HepG2 (cell line): ENCODE data around the gene U2AF2. TPM values are rescaled to one million over a fixed set of nuclear protein-coding genes. Genes with fewer than 3 reads are reported as not detected.
A peak's percentile ranks its signal among the peaks of the same experiment; 100 is the strongest.

Experiments used
- ATF7-NPFF ChIP-seq: sonication (generic); formaldehyde crosslinking; IDR thresholded peaks from 2 replicates; pipeline ENCODE4 v1.8.1; 2023; ENCODE audit warnings: mild to moderate bottlenecking, low read depth, missing genetic modification reagents, moderate library complexity
- ELF1 ChIP-seq: sonication (generic); formaldehyde crosslinking; IDR thresholded peaks from 2 replicates; pipeline ENCODE4 v1.4.0; 2020; ENCODE audit warnings: missing genetic modification reagents
- FOXA1 ChIP-seq, 2 experiments: fragments of 450-650 bp in 1 of 2; sonication (generic) in 1 of 2; formaldehyde crosslinking in 1 of 2; IDR thresholded peaks; 2 replicates each; pipeline versions ENCODE4 v1.4.0 to v1.6.1; 2016 to 2020; ENCODE audit warnings: missing genetic modification reagents in 1 of 2
- ISX ChIP-seq: sonication (generic); formaldehyde crosslinking; conservative IDR thresholded peaks from 2 replicates; pipeline ENCODE4 v1.5.0; 2020; ENCODE audit warnings: missing genetic modification reagents
- JUNB ChIP-seq: sonication (generic); formaldehyde crosslinking; IDR thresholded peaks from 2 replicates; pipeline ENCODE4 v1.8.0; 2022; ENCODE audit warnings: missing genetic modification reagents, mild to moderate bottlenecking, borderline replicate concordance
- MTF2 ChIP-seq: sonication (generic); formaldehyde crosslinking; IDR thresholded peaks from 2 replicates; pipeline ENCODE4 v1.5.0; 2020; ENCODE audit warnings: missing genetic modification reagents, borderline replicate concordance
- MXI1 ChIP-seq: IDR thresholded peaks from 3 replicates; pipeline ENCODE4 v1.6.1; 2012; ENCODE audit warnings: low read depth, low read length, inconsistent platforms, borderline replicate concordance
- POGZ ChIP-seq: sonication (generic); formaldehyde crosslinking; IDR thresholded peaks from 2 replicates; pipeline ENCODE4 v1.4.0; 2020; ENCODE audit warnings: mild to moderate bottlenecking, missing genetic modification reagents
- POLR2AphosphoS2 ChIP-seq: IDR thresholded peaks from 2 replicates; pipeline ENCODE4 v1.6.1; 2011; ENCODE audit warnings: low read depth, low read length, improper control_type of control experiment
- RAD51 ChIP-seq: fragments of 450-650 bp; IDR thresholded peaks from 2 replicates; pipeline ENCODE4 v1.6.1; 2016; ENCODE audit warnings: borderline replicate concordance
- SIX1 ChIP-seq: sonication (generic); formaldehyde crosslinking; IDR thresholded peaks from 2 replicates; pipeline ENCODE4 v1.4.0; 2020; ENCODE audit warnings: missing genetic modification reagents, borderline replicate concordance
- SRSF4 ChIP-seq: fragments of 200-400 bp; formaldehyde crosslinking; IDR thresholded peaks from one replicate; pipeline ENCODE4 v1.6.1; 2018; ENCODE audit warnings: mild to moderate bottlenecking, low read depth, low read length, moderate library complexity; ENCODE audit not compliant: poor library complexity, severe bottlenecking
- TBX2 ChIP-seq: sonication (generic); formaldehyde crosslinking; IDR thresholded peaks from 2 replicates; pipeline ENCODE4 v1.5.0; 2020; ENCODE audit warnings: missing genetic modification reagents, mild to moderate bottlenecking, borderline replicate concordance
- ZBTB38 ChIP-seq: sonication (generic); formaldehyde crosslinking; IDR thresholded peaks from 2 replicates; pipeline ENCODE4 v1.5.1; 2020; ENCODE audit warnings: mild to moderate bottlenecking, missing genetic modification reagents
- ZFP91 ChIP-seq: sonication (generic); formaldehyde crosslinking; IDR thresholded peaks from 2 replicates; pipeline ENCODE4 v1.9.0; 2022; ENCODE audit warnings: missing genetic modification reagents, mild to moderate bottlenecking, borderline replicate concordance
- ZNF18 ChIP-seq: sonication (generic); formaldehyde crosslinking; IDR thresholded peaks from 2 replicates; pipeline ENCODE4 v1.8.0; 2022; ENCODE audit warnings: mild to moderate bottlenecking, missing genetic modification reagents; ENCODE audit not compliant: insufficient replicate concordance
- ZNF296 ChIP-seq: sonication (generic); formaldehyde crosslinking; conservative IDR thresholded peaks from 2 replicates; pipeline ENCODE4 v1.5.0; 2020; ENCODE audit warnings: mild to moderate bottlenecking, missing genetic modification reagents
- ZNF382 ChIP-seq: sonication (generic); formaldehyde crosslinking; IDR thresholded peaks from 2 replicates; pipeline ENCODE4 v1.5.0; 2020; ENCODE audit warnings: missing genetic modification reagents, mild to moderate bottlenecking, borderline replicate concordance
- ZNF577 ChIP-seq: sonication (generic); formaldehyde crosslinking; IDR thresholded peaks from 2 replicates; pipeline ENCODE4 v1.4.0; 2020; ENCODE audit warnings: mild to moderate bottlenecking, low read depth, missing genetic modification reagents, borderline replicate concordance
- ZNF737 ChIP-seq: sonication (generic); formaldehyde crosslinking; IDR thresholded peaks from 2 replicates; pipeline ENCODE4 v1.5.0; 2020; ENCODE audit warnings: missing genetic modification reagents, mild to moderate bottlenecking, borderline replicate concordance
- ZNF782 ChIP-seq: sonication (generic); formaldehyde crosslinking; IDR thresholded peaks from 2 replicates; pipeline ENCODE4 v1.4.0; 2020; ENCODE audit warnings: missing genetic modification reagents, mild to moderate bottlenecking, borderline replicate concordance
- polyA plus RNA-seq, 8 experiments: library from polyadenylated mRNA; depleted of rRNA in 3 of 8; stranded (reverse) in 7 of 8; unstranded in 1 of 8; fragments of >200 nt; fragmentation: Illumina TruSeq in 4 of 8; extraction: Trizol in 4 of 8; gene quantifications; 2 replicates each; pipeline versions ENCODE4 v1.2.1 to v1.2.3, GENCODE V29; 2011 to 2016; ENCODE audit warnings: low read depth in 4 of 8, missing spikeins in 1 of 8, mixed read lengths in 1 of 8; ENCODE audit not compliant: insufficient read depth in 1 of 8
- total RNA-seq, 5 experiments: library from RNA; depleted of rRNA; stranded (reverse); fragments of >200 nt; fragmentation: Illumina TruSeq; extraction: Trizol; gene quantifications; 2 replicates each; pipeline ENCODE4 v1.2.3, GENCODE V29; 2016; ENCODE audit warnings: low read depth in 1 of 5
- TF ChIP-seq, protein P1 (sequence below): sonication (generic); formaldehyde crosslinking; IDR thresholded peaks from 2 replicates; pipeline ENCODE4 v1.5.0; 2020; ENCODE audit warnings: mild to moderate bottlenecking, missing genetic modification reagents

U2AF2 gene
- total and polyA plus RNA-seq, 2 of the 13 experiments (the other 11 are each of a cell fraction or from before 2014, with no cell fraction given): 84.3 to 124 TPM

- TF ChIP-seq RAD51 (no peak), ZNF737 (CRISPR knock-in tag) (no peak), ZBTB38 (CRISPR knock-in tag) (peak; percentile 88), ZNF18 (CRISPR knock-in tag) (peak; percentile 44), ZFP91 (CRISPR knock-in tag) (peak; percentile 65; the same call in 1 of the 2 replicates), TBX2 (no peak), ELF1 (CRISPR knock-in tag) (peak; percentile 84), ISX (CRISPR knock-in tag) (no peak), ZNF782 (CRISPR knock-in tag) (no peak), MTF2 (no peak), MXI1 (peak; percentile 83; the same call in 2 of the 3 replicates), SRSF4 (no peak), FOXA1 (IDR thresholded peaks at IDR 0.05) (no peak), FOXA1 (CRISPR knock-in tag; IDR thresholded peaks at IDR 0.05) (no peak), ZNF577 (CRISPR knock-in tag) (no peak), SIX1 (CRISPR knock-in tag) (no peak), ZNF382 (CRISPR knock-in tag) (no peak), ZNF296 (CRISPR knock-in tag) (no peak), JUNB (CRISPR knock-in tag) (0 out of 2 replicates have a peak, but pooled peaks have one; percentile 25), ATF7-NPFF (CRISPR knock-in tag) (no peak), POGZ (no peak), POLR2AphosphoS2 (no peak)
- TF ChIP-seq, protein P1, sequence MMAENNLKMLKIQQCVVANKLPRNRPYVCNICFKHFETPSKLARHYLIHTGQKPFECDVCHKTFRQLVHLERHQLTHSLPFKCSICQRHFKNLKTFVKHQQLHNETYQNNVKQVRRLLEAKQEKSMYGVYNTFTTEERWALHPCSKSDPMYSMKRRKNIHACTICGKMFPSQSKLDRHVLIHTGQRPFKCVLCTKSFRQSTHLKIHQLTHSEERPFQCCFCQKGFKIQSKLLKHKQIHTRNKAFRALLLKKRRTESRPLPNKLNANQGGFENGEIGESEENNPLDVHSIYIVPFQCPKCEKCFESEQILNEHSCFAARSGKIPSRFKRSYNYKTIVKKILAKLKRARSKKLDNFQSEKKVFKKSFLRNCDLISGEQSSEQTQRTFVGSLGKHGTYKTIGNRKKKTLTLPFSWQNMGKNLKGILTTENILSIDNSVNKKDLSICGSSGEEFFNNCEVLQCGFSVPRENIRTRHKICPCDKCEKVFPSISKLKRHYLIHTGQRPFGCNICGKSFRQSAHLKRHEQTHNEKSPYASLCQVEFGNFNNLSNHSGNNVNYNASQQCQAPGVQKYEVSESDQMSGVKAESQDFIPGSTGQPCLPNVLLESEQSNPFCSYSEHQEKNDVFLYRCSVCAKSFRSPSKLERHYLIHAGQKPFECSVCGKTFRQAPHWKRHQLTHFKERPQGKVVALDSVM (CRISPR knock-in tag): peak; percentile 41; the same call in 1 of the 2 replicates
These were observed at the start of gene U2AF2 (continued) for GRCh38 chr19:55654868-55655647.
